ENCODE results near the gene BTBD16. TPM values are rescaled to one million over a fixed set of nuclear protein-coding genes. Genes with fewer than 3 reads are reported as not detected.

The BTBD16 gene
- total and polyA plus RNA-seq, 10 of the 15 experiments (the other 5 are each of a cell fraction or from before 2014, with no cell fraction given), result 0.11 TPM; not detected in 9

GRCh38 chr10:122288917-122289316, 17.8 kb downstream of the BTBD16 start:
- Histone ChIP-seq H3K4me2 (ENCODE audit: control insufficient read depth, insufficient read depth) (no peak overlapping the region), H3K36me3 (ENCODE audit: control insufficient read depth in 2 of 2, insufficient read depth in 2 of 2, low read length in 1 of 2) (no peaks in the 10 kb centered on the region), H3K9ac (ENCODE audit: control insufficient read depth, insufficient read depth, low read length) (no peak overlapping the region), H3K4me3 (no peak overlapping the region), H2AFZ (ENCODE audit: control insufficient read depth, low read depth, low read length) (no peak overlapping the region), H3K27ac (ENCODE audit: control insufficient read depth, insufficient read depth) (no peak overlapping the region), H3K79me2 (ENCODE audit: control insufficient read depth, insufficient read depth, low read length) (no peaks in the 10 kb centered on the region), H4K20me1 (ENCODE audit: control insufficient read depth, insufficient read depth) (no peaks in the 10 kb centered on the region), H3K4me1 (ENCODE audit: control insufficient read depth, insufficient read depth, low read length) (no peaks in the 10 kb centered on the region; the same call in 1 of the 2 replicates), H3K27me3 (replicated peaks in 1 of 2; ENCODE audit: control insufficient read depth in 2 of 2, insufficient read depth in 2 of 2, low read length in 1 of 2) (peaks cover 0 to 7% of the 10 kb centered on the region in 2 experiments; a peak in 2 of 4 replicates), H3K9me3 (replicated peaks; ENCODE audit: control insufficient read depth, insufficient read depth, low read length) (no peaks in the 10 kb centered on the region)
- WGBS (ENCODE audit: insufficient coverage, insufficient replicate concordance, low lambda C conversion rate, missing lambda C conversion rate), result 16% methylated on average over 3 of the region's 3 CpGs
- CTCF ChIA-PET, result interaction anchor here (0.7 to 1.2 kb wide), 2 partner anchors 10 to 146 kb away, joined by 3 read pairs; no protein-coding TSS in a partner anchor
- TF ChIP-seq BCL3 (IDR thresholded peaks at IDR 0.05; ENCODE audit: borderline replicate concordance, insufficient read depth, low read depth, low read length, poor library complexity, severe bottlenecking) (no peak), SIN3A (IDR thresholded peaks at IDR 0.05; ENCODE audit: low read depth, low read length) (no peak), MEF2A (IDR thresholded peaks at IDR 0.05; ENCODE audit: insufficient read depth, low read depth, low read length) (no peak), NFXL1 (IDR thresholded peaks at IDR 0.05; ENCODE audit: borderline replicate concordance) (no peak), NFYB (IDR thresholded peaks at IDR 0.05; ENCODE audit: insufficient read depth, low read depth, low read length) (no peak), POU2F2 (IDR thresholded peaks at IDR 0.05; ENCODE audit: borderline replicate concordance, low read depth, low read length) (no peak), JUND (IDR thresholded peaks at IDR 0.05; ENCODE audit: low read depth, low read length) (no peak), GATAD2B (conservative IDR thresholded peaks at IDR 0.05; ENCODE audit: low read depth) (no peak), PAX8 (IDR thresholded peaks at IDR 0.05) (no peak), FOS (IDR thresholded peaks at IDR 0.05; ENCODE audit: borderline replicate concordance, extremely low read depth, insufficient read length) (no peak)
- RAD21 ChIA-PET (ENCODE audit: unreplicated experiment), result no interaction called here
- in situ Hi-C loops (cut with MboI) (no loop called here), intact Hi-C loops (cut with micrococcal nuclease; ENCODE audit: unreplicated experiment) (no loop called here)
- DNase-seq (ENCODE audit: low read depth, low spot score) (no peak), ATAC-seq (no peak), FAIRE-seq (no peak)
- POLR2A ChIA-PET, result no interaction called here
- BruUV-seq (replicated peaks), result no TSS peak
- SMC1A ChIA-PET (ENCODE audit: uncharacterized antibody, unreplicated experiment), result no interaction called here
